ENCODE data around the gene CDYL.

CDYL gene

DNA sequence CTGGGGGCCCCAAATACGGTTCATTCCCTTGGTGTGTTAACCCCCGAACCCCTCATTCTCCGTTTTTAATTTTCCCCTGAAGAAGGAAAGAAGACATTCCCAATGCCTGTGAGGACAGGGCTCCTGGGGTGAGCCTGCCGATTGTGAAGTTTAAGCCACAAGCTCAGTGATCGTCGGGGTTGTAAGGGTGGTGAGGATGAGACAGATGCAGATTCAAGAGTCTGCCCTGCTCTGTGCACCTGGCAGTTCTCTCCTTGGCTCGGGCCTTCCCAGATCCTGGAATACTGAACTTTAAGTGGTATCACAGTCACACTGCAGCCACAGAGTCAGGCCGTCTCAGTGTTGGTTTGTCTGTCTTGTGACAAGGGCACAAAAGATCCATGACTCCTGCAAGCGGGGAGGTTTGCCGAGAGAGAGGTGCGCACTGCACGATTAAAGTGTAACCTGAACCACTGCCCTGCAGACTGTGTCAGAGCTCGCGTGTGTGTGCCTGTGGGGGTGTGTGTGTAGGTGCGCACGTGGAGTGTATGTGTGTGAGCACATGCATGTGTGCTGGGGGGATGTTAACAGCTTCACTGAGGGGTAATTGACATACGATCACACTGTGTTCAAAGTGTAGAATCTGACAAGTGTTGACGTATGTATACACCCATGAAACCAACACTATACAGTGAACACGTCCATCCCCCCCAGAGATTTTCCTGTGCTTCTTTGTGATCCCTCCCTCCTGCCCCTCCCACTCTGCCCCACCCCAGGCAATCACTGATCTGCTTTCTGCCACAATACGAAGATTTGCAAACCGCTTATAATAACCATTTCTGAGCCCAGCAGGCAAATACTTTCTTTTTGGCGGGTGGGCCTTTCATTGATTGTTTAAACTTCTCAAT, 188.7 kb downstream of the CDYL start:
- DNase-seq (ENCODE audit: low read depth in 2 of 2): no peak

DNA sequence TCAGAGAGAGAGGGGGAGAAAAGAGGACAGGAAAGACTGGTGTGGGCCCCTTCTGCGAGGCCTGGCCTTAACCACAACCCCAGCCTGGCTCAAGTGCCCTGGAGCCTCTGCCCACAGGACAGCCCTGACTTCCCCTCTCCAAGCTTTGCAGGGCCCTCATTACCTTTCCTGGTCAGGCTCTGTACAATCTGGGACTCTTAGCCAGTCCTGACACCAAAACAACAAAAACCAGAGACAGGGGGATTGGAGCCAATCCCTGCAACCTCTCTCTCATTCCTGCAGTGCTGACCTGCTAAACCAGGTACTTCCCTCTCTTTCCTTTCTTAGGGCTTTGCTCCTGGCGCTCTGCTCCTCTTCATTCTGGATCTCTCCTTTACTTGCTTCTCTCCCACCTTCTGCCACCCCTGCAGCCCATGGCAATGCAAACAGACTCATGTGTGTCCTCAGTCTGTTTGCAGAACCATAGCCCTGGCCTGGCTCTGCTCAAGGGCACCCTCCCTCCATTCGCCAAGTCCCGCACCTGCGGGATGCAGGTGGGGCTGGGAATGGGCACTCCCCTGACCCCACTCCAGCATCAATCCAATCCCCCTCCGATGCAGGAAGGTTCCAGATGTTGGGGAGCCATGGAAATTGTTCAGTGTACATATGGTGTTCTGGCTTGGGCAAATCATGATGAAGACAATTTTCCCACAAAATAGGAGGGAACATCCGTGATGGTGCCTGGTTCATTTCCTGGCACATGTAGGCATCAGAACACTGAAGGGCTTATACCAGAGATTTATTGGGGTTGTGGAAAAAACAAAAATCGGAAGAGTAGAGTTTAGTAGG, 189.6 kb downstream of the CDYL start:
- DNase-seq (ENCODE audit: low read depth in 2 of 2): no peak

DNA sequence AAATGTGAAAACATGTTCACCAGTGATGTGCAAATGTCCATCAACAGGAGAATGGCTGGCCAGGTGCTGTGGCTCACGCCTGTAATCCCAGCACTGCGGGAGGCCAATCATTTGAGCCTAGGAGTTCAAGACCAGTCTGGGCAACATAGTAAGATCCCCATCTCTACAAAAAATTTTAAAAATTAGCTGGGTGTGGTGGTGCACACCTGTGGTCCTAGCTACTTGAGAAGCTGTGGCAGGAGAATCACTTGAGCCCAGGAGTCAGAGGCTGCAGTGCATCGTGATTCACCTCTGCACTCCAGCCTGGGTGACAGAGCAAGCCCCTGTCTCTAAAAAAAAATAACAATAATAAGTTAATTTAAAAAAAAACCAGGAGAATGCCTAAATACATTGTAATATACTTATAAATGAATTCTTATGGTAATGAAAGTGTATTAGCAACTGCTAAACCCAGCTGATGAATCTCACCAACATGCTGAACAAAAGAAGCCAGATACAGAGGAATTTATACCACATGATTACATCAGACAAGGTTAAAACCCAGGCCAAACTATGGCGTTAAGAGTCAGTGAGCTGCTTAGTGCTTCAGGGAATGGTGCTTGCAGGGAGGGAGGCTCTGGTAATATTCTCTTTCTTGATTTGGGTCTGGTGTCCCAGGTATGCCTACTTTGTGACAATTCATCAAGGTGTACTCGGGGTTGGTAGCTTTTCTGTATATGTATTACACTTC, 191.3 kb downstream of the CDYL start:
- DNase-seq (ENCODE audit: low read depth in 2 of 2): no peak

- no peak for DNase-seq (ENCODE audit: low read depth in 2 of 2)
Measured at GRCh38 chr6:4969609-4970285, 193.5 kb downstream of the CDYL start.

GRCh38 chr6:4970739-4971395, 194.7 kb downstream of the CDYL start:
- DNase-seq (ENCODE audit: low read depth in 2 of 2): no peak

DNA sequence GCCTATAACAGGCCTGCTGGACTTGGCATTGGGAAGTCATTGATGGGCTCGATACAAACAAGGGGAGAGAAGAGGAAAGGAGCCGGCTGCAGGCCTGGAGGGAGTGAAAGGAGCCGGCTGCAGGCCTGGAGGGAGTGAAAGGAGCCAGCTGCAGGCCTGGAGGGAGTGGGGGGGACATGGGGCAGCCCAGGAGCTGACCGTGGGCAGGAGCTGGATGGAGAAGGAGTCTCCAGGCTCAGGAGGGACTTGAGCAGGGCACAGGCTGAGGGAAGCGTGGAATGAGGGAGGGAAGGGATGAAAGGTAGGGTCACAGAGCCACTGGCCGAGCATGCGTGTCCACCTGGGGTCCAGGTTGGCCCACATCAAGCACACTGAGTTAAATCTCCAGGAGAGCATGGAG, 195.6 kb downstream of the CDYL start:
- DNase-seq (ENCODE audit: low read depth in 2 of 2): no peak

- DNase-seq (ENCODE audit: low read depth in 2 of 2): no peak
Measured at GRCh38 chr6:4972438-4972837, 196.2 kb downstream of the CDYL start.

GRCh38 chr6:4973415-4973814, 197.2 kb downstream of the CDYL start:
- no peak for DNase-seq (ENCODE audit: low read depth in 2 of 2)

DNA sequence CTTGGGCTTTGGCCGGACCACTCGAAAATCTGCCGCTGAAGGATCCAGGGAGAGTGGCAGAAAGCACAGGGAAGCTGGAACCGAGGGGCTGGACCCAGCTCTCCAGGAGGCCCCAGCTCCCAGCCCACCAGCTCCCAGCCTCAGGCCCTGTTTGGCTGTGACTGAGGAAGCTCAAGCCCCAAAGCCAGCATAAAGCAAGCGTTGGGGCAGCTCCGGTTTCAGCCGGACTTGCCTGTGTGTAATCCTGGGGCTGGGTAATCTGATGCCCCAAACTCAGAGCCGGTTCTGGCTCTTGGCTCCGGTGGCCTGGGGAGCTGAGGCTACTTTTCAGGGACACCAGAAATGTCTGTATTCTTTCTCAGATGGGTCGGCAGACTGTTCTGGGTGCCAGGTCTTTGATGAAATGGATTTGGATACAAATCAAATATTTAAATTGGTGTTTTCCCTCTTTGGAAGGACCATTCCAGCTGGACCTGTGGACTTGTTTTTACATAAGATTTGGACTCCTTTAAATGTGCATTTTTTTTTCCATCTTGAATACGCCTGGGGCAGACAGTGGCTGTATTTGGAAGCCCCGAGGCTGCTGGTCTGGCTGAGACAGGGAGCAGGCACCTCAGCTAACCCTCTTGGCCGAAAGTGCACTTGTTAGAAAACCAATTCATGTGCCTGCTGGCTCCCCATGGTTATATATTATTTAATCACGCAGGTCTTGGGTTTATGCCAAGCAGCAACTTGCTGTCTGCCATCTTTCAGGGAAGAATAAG, 198.0 kb downstream of the CDYL start:
- no peak for DNase-seq (ENCODE audit: low read depth in 2 of 2)

DNA sequence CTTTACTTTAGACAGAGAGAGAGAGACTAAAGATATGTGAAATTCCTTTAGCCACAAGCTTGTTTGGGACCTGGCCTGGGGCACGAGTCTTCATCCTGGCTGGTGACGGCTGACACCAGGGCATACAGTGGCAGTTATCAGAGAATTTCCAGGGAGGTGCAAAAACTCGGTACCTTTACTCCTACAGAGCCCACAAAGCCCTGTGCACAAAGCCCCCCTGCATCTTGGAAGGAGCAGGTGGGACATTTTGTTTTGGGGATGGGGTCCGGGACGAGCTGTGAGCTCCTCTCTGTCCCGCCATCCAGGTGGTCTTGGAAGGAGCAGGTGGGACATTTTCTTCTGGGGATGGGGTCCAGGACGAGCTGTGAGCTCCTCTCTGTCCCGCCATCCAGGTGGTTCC, 198.8 kb downstream of the CDYL start:
- no peak for DNase-seq (ENCODE audit: low read depth in 2 of 2)

- no peak for DNase-seq (ENCODE audit: low read depth in 2 of 2)
Measured at GRCh38 chr6:4975506-4975905, 199.3 kb downstream of the CDYL start.

DNA sequence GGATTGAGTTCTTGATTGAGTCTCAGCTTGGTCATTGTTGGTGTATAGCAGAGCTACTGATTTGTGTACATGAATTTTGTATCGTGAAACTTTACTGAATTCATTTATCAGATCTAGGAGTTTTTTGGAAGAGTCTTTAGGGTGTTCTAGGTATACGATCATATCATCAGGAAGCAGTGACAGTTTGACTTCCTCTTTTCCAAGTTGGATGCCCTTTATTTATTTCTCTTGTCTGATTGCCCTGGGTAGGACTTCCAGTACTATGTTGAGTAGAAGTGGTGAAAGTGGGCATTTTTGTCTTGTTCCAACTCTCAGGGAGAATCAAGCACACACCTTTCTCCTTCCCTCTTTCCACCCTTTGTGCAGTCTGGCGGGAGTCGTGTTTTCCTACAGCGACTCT, 201.3 kb downstream of the CDYL start:
- DNase-seq (ENCODE audit: low read depth in 2 of 2): no peak

- no peak for DNase-seq (ENCODE audit: low read depth in 2 of 2)
Measured at GRCh38 chr6:4979426-4979825, 203.2 kb downstream of the CDYL start.

GRCh38 chr6:4981761-4982160, 205.6 kb downstream of the CDYL start:
- DNase-seq (ENCODE audit: low read depth in 2 of 2): no peak

DNA sequence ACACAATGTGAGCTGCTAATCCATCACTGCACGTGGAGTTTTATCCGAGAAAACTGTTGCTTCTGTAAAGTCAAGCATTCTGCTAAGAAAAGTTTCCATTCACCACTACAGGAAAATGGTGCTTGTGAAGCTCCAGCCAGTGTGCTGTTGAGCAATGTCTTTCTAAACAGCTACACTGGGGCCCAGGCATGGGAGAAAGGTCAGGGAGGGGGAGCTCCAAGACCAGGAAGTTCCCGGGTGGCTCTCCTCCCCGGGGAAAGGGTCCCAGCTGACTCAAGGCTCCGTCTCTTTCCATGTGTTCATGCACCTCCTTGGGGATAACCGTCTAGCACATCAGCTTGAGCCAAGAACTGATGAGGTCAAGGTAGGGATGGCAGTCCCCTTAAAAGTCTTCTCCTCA, 207.1 kb downstream of the CDYL start:
- no peak for DNase-seq (ENCODE audit: low read depth in 2 of 2)

GRCh38 chr6:4986999-4987398, 210.8 kb downstream of the CDYL start:
- DNase-seq (ENCODE audit: low read depth in 2 of 2): no peak

- no peak for DNase-seq (ENCODE audit: low read depth in 2 of 2)
Measured at GRCh38 chr6:4987432-4987831, 211.2 kb downstream of the CDYL start.

DNA sequence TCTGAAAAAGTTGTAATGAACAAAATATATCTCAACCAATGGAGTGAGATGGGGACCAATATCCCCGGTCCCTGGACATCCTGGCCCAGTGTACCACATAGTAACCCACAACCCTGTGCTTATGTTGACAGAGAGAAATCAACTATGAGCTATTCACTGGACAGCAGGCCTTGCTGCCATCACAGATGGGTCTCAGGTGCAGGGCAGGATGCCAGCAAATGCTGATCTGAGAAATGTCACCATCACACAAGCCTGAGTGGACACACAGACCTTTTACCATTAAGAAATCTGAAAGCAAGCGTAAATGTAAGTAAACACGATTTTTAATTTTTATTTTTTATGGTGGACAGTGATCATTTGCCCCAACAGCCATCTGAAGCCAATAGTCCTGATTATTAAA, 218.5 kb downstream of the CDYL start:
- DNase-seq (ENCODE audit: low read depth in 2 of 2): no peak

GRCh38 chr6:4997862-4998261, 221.7 kb downstream of the CDYL start:
- DNase-seq (ENCODE audit: low read depth in 2 of 2): no peak

- no peak for DNase-seq (ENCODE audit: low read depth in 2 of 2)
Measured at GRCh38 chr6:4999586-4999985, 223.4 kb downstream of the CDYL start.
